Measurements from ENCODE around the gene NKX2-4.

Gene NKX2-4

GRCh38 chr20:21391185-21391971 is 5.9 kb downstream of the NKX2-4 start:
- H3K27me3 ChIP-seq = peaks cover 65% of the 10 kb centered on the region
- H3K4me3 ChIP-seq (ENCODE audit: low read depth in 1 of 2, low read length in 1 of 2) = no peak overlapping the region
- no peak for TF ChIP-seq CTCF (IDR thresholded peaks at IDR 0.05)
- no peaks in the 10 kb centered on the region for H3K9me3 ChIP-seq
- H3K27ac ChIP-seq = no peak overlapping the region
- peaks cover 15 to 24% of the 10 kb centered on the region in 2 experiments for H3K4me1 ChIP-seq (ENCODE audit: control insufficient read depth in 1 of 2, insufficient read depth in 1 of 2, low read depth in 1 of 2, low read length in 1 of 2)
- peaks cover 44% of the 10 kb centered on the region for H3K36me3 ChIP-seq

GRCh38 chr20:21390768-21391167 is 6.6 kb downstream of the NKX2-4 start:
- H3K27ac ChIP-seq = no peak overlapping the region
- H3K9me3 ChIP-seq = no peaks in the 10 kb centered on the region
- TF ChIP-seq CTCF (IDR thresholded peaks at IDR 0.05) = no peak
- no peak overlapping the region for H3K4me3 ChIP-seq (ENCODE audit: low read depth in 1 of 2, low read length in 1 of 2)
- H3K36me3 ChIP-seq = peaks cover 50% of the 10 kb centered on the region
- peaks cover 9 to 18% of the 10 kb centered on the region in 2 experiments for H3K4me1 ChIP-seq (ENCODE audit: control insufficient read depth in 1 of 2, insufficient read depth in 1 of 2, low read depth in 1 of 2, low read length in 1 of 2)
- peaks cover 59% of the 10 kb centered on the region for H3K27me3 ChIP-seq

GRCh38 chr20:21389368-21389767 is 8.0 kb downstream of the NKX2-4 start:
- Histone ChIP-seq H3K27ac (no peak overlapping the region), H3K4me1 (ENCODE audit: control insufficient read depth in 1 of 2, insufficient read depth in 1 of 2, low read depth in 1 of 2, low read length in 1 of 2) (peaks cover 5 to 16% of the 10 kb centered on the region in 2 experiments), H3K4me3 (ENCODE audit: low read depth in 1 of 2, low read length in 1 of 2) (no peak overlapping the region), H3K27me3 (peaks cover 45% of the 10 kb centered on the region), H3K36me3 (peaks cover 61% of the 10 kb centered on the region), H3K9me3 (no peaks in the 10 kb centered on the region)
- TF ChIP-seq CTCF (IDR thresholded peaks at IDR 0.05) = no peak

- Histone ChIP-seq H3K36me3 (peaks cover 69% of the 10 kb centered on the region), H3K4me1 (ENCODE audit: control insufficient read depth in 1 of 2, insufficient read depth in 1 of 2, low read depth in 1 of 2, low read length in 1 of 2) (peaks cover 5 to 16% of the 10 kb centered on the region in 2 experiments), H3K9me3 (no peaks in the 10 kb centered on the region), H3K27ac (no peak overlapping the region), H3K4me3 (ENCODE audit: low read depth in 1 of 2, low read length in 1 of 2) (no peak overlapping the region), H3K27me3 (peaks cover 37% of the 10 kb centered on the region)
- no peak for TF ChIP-seq CTCF (IDR thresholded peaks at IDR 0.05)
Measured at GRCh38 chr20:21388566-21388965, 8.8 kb downstream of the NKX2-4 start.

GRCh38 chr20:21387528-21387927 is 9.8 kb downstream of the NKX2-4 start:
- H3K27ac ChIP-seq = no peak overlapping the region
- H3K9me3 ChIP-seq = no peaks in the 10 kb centered on the region
- H3K27me3 ChIP-seq = peaks cover 26% of the 10 kb centered on the region
- peaks cover 5 to 9% of the 10 kb centered on the region in 2 experiments for H3K4me1 ChIP-seq (ENCODE audit: control insufficient read depth in 1 of 2, insufficient read depth in 1 of 2, low read depth in 1 of 2, low read length in 1 of 2)
- TF ChIP-seq CTCF (IDR thresholded peaks at IDR 0.05) = no peak
- no peak overlapping the region for H3K4me3 ChIP-seq (ENCODE audit: low read depth in 1 of 2, low read length in 1 of 2)
- H3K36me3 ChIP-seq = peaks cover 80% of the 10 kb centered on the region
